SK-N-SH treated with all-trans-retinoic acid at 6 μM for 48 hours (cell line): ENCODE data around the gene FOXJ2.

Source experiments
- ATAC-seq: fragments of 200-7000 bp; cut with Tn5 transposase; 3 replicates; pipeline ENCODE4 v1.9.1; 2020; ENCODE audit warnings: mild to moderate bottlenecking, moderate library complexity
- ARNTL ChIP-seq: fragments of 450-650 bp; formaldehyde crosslinking; IDR thresholded peaks from 2 replicates; pipeline ENCODE4 v1.5.0; 2020; ENCODE audit warnings: low read depth, mild to moderate bottlenecking, moderate library complexity, borderline replicate concordance
- BACH2 ChIP-seq: fragments of 250-450 bp; sonication (Bioruptor Pico); IDR thresholded peaks from 2 replicates; pipeline ENCODE4 v1.9.0; 2021; ENCODE audit warnings: mild to moderate bottlenecking, borderline replicate concordance
- CREB5 ChIP-seq: fragments of 250-450 bp; sonication (Bioruptor Pico); IDR thresholded peaks from 2 replicates; pipeline ENCODE4 v1.5.1; 2020; ENCODE audit warnings: low read depth, mild to moderate bottlenecking, moderate library complexity
- CSDC2 ChIP-seq: fragments of 250-450 bp; sonication (Bioruptor Pico); IDR thresholded peaks from 2 replicates; pipeline ENCODE4 v1.5.0; 2020; ENCODE audit warnings: mild to moderate bottlenecking, moderate library complexity
- ESRRG ChIP-seq: fragments of 250-450 bp; sonication (Bioruptor Pico); IDR thresholded peaks from 2 replicates; pipeline ENCODE4 v1.6.1; 2021; ENCODE audit warnings: mild to moderate bottlenecking
- GLIS3 ChIP-seq: fragments of 250-450 bp; sonication (Bioruptor Pico); IDR thresholded peaks from 2 replicates; pipeline ENCODE4 v1.5.0; 2020; ENCODE audit warnings: mild to moderate bottlenecking, moderate library complexity
- ISL1 ChIP-seq: fragments of 250-450 bp; sonication (Bioruptor Pico); IDR thresholded peaks from 2 replicates; pipeline ENCODE4 v2.1.2; 2022; ENCODE audit warnings: mild to moderate bottlenecking, moderate library complexity
- OSR1 ChIP-seq: fragments of 250-450 bp; sonication (Bioruptor Pico); IDR thresholded peaks from 2 replicates; pipeline ENCODE4 v1.8.0; 2022; ENCODE audit warnings: moderate library complexity, mild to moderate bottlenecking, inconsistent platforms
- PATZ1 ChIP-seq: fragments of 250-450 bp; sonication (Bioruptor Pico); IDR thresholded peaks from 2 replicates; pipeline ENCODE4 v1.8.0; 2020; ENCODE audit warnings: mild to moderate bottlenecking, moderate library complexity, borderline replicate concordance
- POU6F1 ChIP-seq: fragments of 250-450 bp; sonication (Bioruptor Pico); IDR thresholded peaks from 2 replicates; pipeline ENCODE4 v1.8.0; 2021; ENCODE audit warnings: low read depth, mild to moderate bottlenecking, moderate library complexity, borderline replicate concordance
- PPARA ChIP-seq: fragments of 250-450 bp; sonication (Bioruptor Pico); IDR thresholded peaks from 2 replicates; pipeline ENCODE4 v1.5.0; 2020; ENCODE audit warnings: mild to moderate bottlenecking, borderline replicate concordance
- RARB ChIP-seq: fragments of 250-450 bp; sonication (Bioruptor Pico); IDR thresholded peaks from 2 replicates; pipeline ENCODE4 v1.8.0; 2021; ENCODE audit warnings: mild to moderate bottlenecking, moderate library complexity
- SNAI2 ChIP-seq: fragments of 250-450 bp; sonication (Bioruptor Pico); IDR thresholded peaks from 2 replicates; pipeline ENCODE4 v1.5.0; 2020; ENCODE audit warnings: mild to moderate bottlenecking, moderate library complexity
- TCF4 ChIP-seq: fragments of 250-450 bp; sonication (Bioruptor Pico); IDR thresholded peaks from 2 replicates; pipeline ENCODE4 v1.8.0; 2021; ENCODE audit warnings: mild to moderate bottlenecking, moderate library complexity, borderline replicate concordance
- TOX ChIP-seq: fragments of 250-450 bp; sonication (Bioruptor Pico); IDR thresholded peaks from 2 replicates; pipeline ENCODE4 v1.8.0; 2021; ENCODE audit warnings: mild to moderate bottlenecking, moderate library complexity, borderline replicate concordance
- TSHZ2 ChIP-seq: fragments of 250-450 bp; sonication (Bioruptor Pico); IDR thresholded peaks from 2 replicates; pipeline ENCODE4 v1.5.0; 2020; ENCODE audit warnings: mild to moderate bottlenecking, moderate library complexity
- ZC3H10 ChIP-seq: fragments of 250-450 bp; sonication (Bioruptor Pico); IDR thresholded peaks from 2 replicates; pipeline ENCODE4 v1.5.1; 2021; ENCODE audit warnings: mild to moderate bottlenecking, moderate library complexity
- ZFP30 ChIP-seq: fragments of 450-650 bp; formaldehyde crosslinking; IDR thresholded peaks from 2 replicates; pipeline ENCODE4 v1.5.0; 2022; ENCODE audit warnings: mild to moderate bottlenecking, moderate library complexity
- ZNF565 ChIP-seq: fragments of 450-650 bp; formaldehyde crosslinking; conservative IDR thresholded peaks from 2 replicates; pipeline ENCODE4 v1.5.0; 2020; ENCODE audit warnings: low read depth, mild to moderate bottlenecking, moderate library complexity
- ZNF70 ChIP-seq: fragments of 450-650 bp; formaldehyde crosslinking; IDR thresholded peaks from 2 replicates; pipeline ENCODE4 v1.5.0; 2020; ENCODE audit warnings: mild to moderate bottlenecking, moderate library complexity
- ZNF8 ChIP-seq: fragments of 450-650 bp; formaldehyde crosslinking; IDR thresholded peaks from 2 replicates; pipeline ENCODE4 v1.5.0; 2020; ENCODE audit warnings: mild to moderate bottlenecking, moderate library complexity
- TF ChIP-seq, protein P1 (sequence below): fragments of 250-450 bp; sonication (Bioruptor Pico); IDR thresholded peaks from 2 replicates; pipeline ENCODE4 v1.5.1; 2021; ENCODE audit warnings: mild to moderate bottlenecking, moderate library complexity

FOXJ2 gene

GRCh38 chr12:8034802-8035201 lies 2.3 kb downstream of the FOXJ2 start:
- TF ChIP-seq ZNF70 (CRISPR knock-in tag) (no peak), TSHZ2 (CRISPR knock-in tag) (no peak), CSDC2 (CRISPR knock-in tag) (no peak), GLIS3 (CRISPR knock-in tag) (no peak), TOX (CRISPR knock-in tag) (no peak), ESRRG (CRISPR knock-in tag) (no peak), CREB5 (no peak), BACH2 (CRISPR knock-in tag) (no peak), ARNTL (CRISPR knock-in tag) (no peak), POU6F1 (CRISPR knock-in tag) (no peak), RARB (no peak), PATZ1 (CRISPR knock-in tag) (no peak), ISL1 (no peak), ZNF8 (CRISPR knock-in tag) (no peak)
- ATAC-seq = no peak

DNA sequence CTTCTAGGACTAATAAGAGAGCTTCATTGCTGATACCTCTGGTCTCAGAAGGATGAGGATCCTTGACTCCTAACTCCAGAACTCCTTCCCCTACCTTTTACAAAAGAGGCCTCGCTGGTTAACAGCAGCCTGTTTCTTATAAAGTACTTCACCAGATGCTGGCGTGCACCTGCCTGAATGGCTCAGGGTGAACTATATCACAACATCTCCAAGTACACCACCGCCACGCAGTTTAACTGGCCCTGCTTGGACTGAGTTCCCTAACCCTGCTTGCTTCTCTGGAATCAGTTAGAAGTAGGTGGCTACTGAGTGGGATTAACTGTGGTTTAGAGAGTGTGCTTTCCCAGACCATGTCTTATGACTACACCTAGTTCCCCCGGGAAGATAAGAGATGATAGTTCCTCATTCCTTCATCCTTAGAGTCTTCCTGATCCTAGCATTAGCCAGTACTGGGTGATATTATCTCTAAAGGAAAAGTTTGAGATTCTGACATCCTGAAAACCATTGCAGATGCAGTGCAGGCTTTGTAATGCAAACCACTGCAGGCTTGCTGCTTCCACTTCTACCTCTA lies 3.0 kb downstream of the FOXJ2 start:
- no peak for ATAC-seq
- TF ChIP-seq ZNF8 (CRISPR knock-in tag) (no peak), TSHZ2 (CRISPR knock-in tag) (no peak), PPARA (CRISPR knock-in tag) (no peak), GLIS3 (CRISPR knock-in tag) (no peak), ZNF565 (no peak), ZC3H10 (no peak), SNAI2 (CRISPR knock-in tag) (no peak), RARB (no peak), POU6F1 (CRISPR knock-in tag) (no peak), ZNF70 (CRISPR knock-in tag) (no peak), TCF4 (CRISPR knock-in tag) (no peak), ESRRG (CRISPR knock-in tag) (no peak), OSR1 (no peak), ARNTL (CRISPR knock-in tag) (no peak), ZFP30 (CRISPR knock-in tag) (no peak), ISL1 (no peak), CREB5 (no peak)
- TF ChIP-seq, protein P1, sequence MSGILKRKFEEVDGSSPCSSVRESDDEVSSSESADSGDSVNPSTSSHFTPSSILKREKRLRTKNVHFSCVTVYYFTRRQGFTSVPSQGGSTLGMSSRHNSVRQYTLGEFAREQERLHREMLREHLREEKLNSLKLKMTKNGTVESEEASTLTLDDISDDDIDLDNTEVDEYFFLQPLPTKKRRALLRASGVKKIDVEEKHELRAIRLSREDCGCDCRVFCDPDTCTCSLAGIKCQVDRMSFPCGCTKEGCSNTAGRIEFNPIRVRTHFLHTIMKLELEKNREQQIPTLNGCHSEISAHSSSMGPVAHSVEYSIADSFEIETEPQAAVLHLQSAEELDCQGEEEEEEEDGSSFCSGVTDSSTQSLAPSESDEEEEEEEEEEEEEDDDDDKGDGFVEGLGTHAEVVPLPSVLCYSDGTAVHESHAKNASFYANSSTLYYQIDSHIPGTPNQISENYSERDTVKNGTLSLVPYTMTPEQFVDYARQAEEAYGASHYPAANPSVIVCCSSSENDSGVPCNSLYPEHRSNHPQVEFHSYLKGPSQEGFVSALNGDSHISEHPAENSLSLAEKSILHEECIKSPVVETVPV (CRISPR knock-in tag) = no peak
